ENCODE data around the gene PMPCB.

PMPCB gene

GRCh38 chr7:103343758-103344452, 46.7 kb downstream of the PMPCB start (continued):
- peak; percentile 86 for TF ChIP-seq ZBTB11 (tag by site-specific recombination; conservative IDR thresholded peaks at IDR 0.05; ENCODE audit: low read depth)
- no peak for TF ChIP-seq ZBTB1 (tag by site-specific recombination; IDR thresholded peaks at IDR 0.05)
- TF ChIP-seq ZNF302 (tag by site-specific recombination; IDR thresholded peaks at IDR 0.05; ENCODE audit: low read depth) = no peak
- no peak for TF ChIP-seq YY2 (tag by site-specific recombination; IDR thresholded peaks at IDR 0.05)
- TF ChIP-seq ZFP3 (tag by site-specific recombination; IDR thresholded peaks at IDR 0.05; ENCODE audit: low read depth) = no peak
- peak; percentile 97 for TF ChIP-seq SCRT2 (tag by site-specific recombination; IDR thresholded peaks at IDR 0.05)
- TF ChIP-seq ZNF501 (tag by site-specific recombination; IDR thresholded peaks at IDR 0.05) = no peak
- no peak for TF ChIP-seq PRDM6 (tag by site-specific recombination; IDR thresholded peaks at IDR 0.05)
- no peak for TF ChIP-seq KLF1 (tag by site-specific recombination; IDR thresholded peaks at IDR 0.05)
- TF ChIP-seq ZNF654 (tag by site-specific recombination; IDR thresholded peaks at IDR 0.05; ENCODE audit: low read depth) = no peak
- no peak for TF ChIP-seq ZNF629 (tag by site-specific recombination; IDR thresholded peaks at IDR 0.05)
- TF ChIP-seq ZNF280D (tag by site-specific recombination; IDR thresholded peaks at IDR 0.05) = no peak
- no peak for TF ChIP-seq ZBTB44 (tag by site-specific recombination; IDR thresholded peaks at IDR 0.05)
- TF ChIP-seq PBX3 (CRISPR knock-in tag; IDR thresholded peaks at IDR 0.05) = no peak
- TF ChIP-seq ZNF146 (tag by site-specific recombination; IDR thresholded peaks at IDR 0.05) = no peak
- no peak for TF ChIP-seq ZIC2 (tag by site-specific recombination; IDR thresholded peaks at IDR 0.05)
- TF ChIP-seq ZNF580 (tag by site-specific recombination; IDR thresholded peaks at IDR 0.05) = no peak
- TF ChIP-seq SP7 (tag by site-specific recombination; IDR thresholded peaks at IDR 0.05) = no peak
- no peak for TF ChIP-seq ZNF266 (tag by site-specific recombination; IDR thresholded peaks at IDR 0.05; ENCODE audit: low read depth)
- no peak for TF ChIP-seq TCF7L2 (IDR thresholded peaks at IDR 0.05; ENCODE audit: borderline replicate concordance, low read depth, low read length)
- TF ChIP-seq ZNF560 (tag by site-specific recombination; IDR thresholded peaks at IDR 0.05; ENCODE audit: borderline replicate concordance) = no peak
- peak; percentile 63 for TF ChIP-seq ZNF76 (tag by site-specific recombination; IDR thresholded peaks at IDR 0.05; ENCODE audit: borderline replicate concordance, low read depth)
- no peak for TF ChIP-seq ZNF274 (IDR thresholded peaks at IDR 0.05; ENCODE audit: low read length)
- no peak for TF ChIP-seq ZNF274 (tag by site-specific recombination; IDR thresholded peaks at IDR 0.05; ENCODE audit: borderline replicate concordance)

Measured in HEK293 (cell line).